ENCODE results near the gene HDAC10.
"Not testable (repeated sequence)": the region's sequence is repeated elsewhere in the genome, so short reads cannot be mapped to it uniquely, and the experiment has no call there.

The HDAC10 gene

GRCh38 chr22:50208939-50209892 lies 41.8 kb downstream of the HDAC10 start:
- no peak overlapping the region for H3K27ac ChIP-seq (ENCODE audit: low read depth, low read length)
- no peak overlapping the region for H3K9ac ChIP-seq (ENCODE audit: low read depth, low read length)
- no peaks in the 10 kb centered on the region for H3K9me3 ChIP-seq (ENCODE audit: control insufficient read depth, insufficient read depth, low read length)
- H3K36me3 ChIP-seq (ENCODE audit: control insufficient read depth, insufficient read depth, low read length): peaks cover 54% of the 10 kb centered on the region
- no peaks in the 10 kb centered on the region for H3K4me1 ChIP-seq (ENCODE audit: control insufficient read depth, insufficient read depth, low read length)
- no peaks in the 10 kb centered on the region for H3K27me3 ChIP-seq (ENCODE audit: control insufficient read depth, insufficient read depth, low read length)
- H3K4me3 ChIP-seq (ENCODE audit: low read depth, low read length): no peak overlapping the region

- Histone ChIP-seq H3K9ac (ENCODE audit: low read depth, low read length) (no peak overlapping the region), H3K36me3 (ENCODE audit: control insufficient read depth, insufficient read depth, low read length) (peaks cover 51% of the 10 kb centered on the region), H3K4me3 (ENCODE audit: low read depth, low read length) (no peak overlapping the region), H3K27me3 (ENCODE audit: control insufficient read depth, insufficient read depth, low read length) (no peaks in the 10 kb centered on the region), H3K9me3 (ENCODE audit: control insufficient read depth, insufficient read depth, low read length) (no peaks in the 10 kb centered on the region), H3K4me1 (ENCODE audit: control insufficient read depth, insufficient read depth, low read length) (no peaks in the 10 kb centered on the region), H3K27ac (ENCODE audit: low read depth, low read length) (no peak overlapping the region)
Measured at GRCh38 chr22:50208430-50208938, 42.6 kb downstream of the HDAC10 start.

- Histone ChIP-seq H3K4me1 (ENCODE audit: control insufficient read depth, insufficient read depth, low read length) (no peaks in the 10 kb centered on the region), H3K27me3 (ENCODE audit: control insufficient read depth, insufficient read depth, low read length) (no peaks in the 10 kb centered on the region), H3K27ac (ENCODE audit: low read depth, low read length) (no peak overlapping the region), H3K36me3 (ENCODE audit: control insufficient read depth, insufficient read depth, low read length) (peaks cover 50% of the 10 kb centered on the region), H3K9ac (ENCODE audit: low read depth, low read length) (no peak overlapping the region), H3K9me3 (ENCODE audit: control insufficient read depth, insufficient read depth, low read length) (no peaks in the 10 kb centered on the region), H3K4me3 (ENCODE audit: low read depth, low read length) (no peak overlapping the region)
Measured at GRCh38 chr22:50207383-50208140, 43.5 kb downstream of the HDAC10 start.

GRCh38 chr22:50206599-50206998 lies 44.5 kb downstream of the HDAC10 start:
- Histone ChIP-seq H3K27ac (ENCODE audit: low read depth, low read length) (no peak overlapping the region), H3K36me3 (ENCODE audit: control insufficient read depth, insufficient read depth, low read length) (peaks cover 42% of the 10 kb centered on the region), H3K27me3 (ENCODE audit: control insufficient read depth, insufficient read depth, low read length) (no peaks in the 10 kb centered on the region), H3K9me3 (ENCODE audit: control insufficient read depth, insufficient read depth, low read length) (no peaks in the 10 kb centered on the region), H3K4me3 (ENCODE audit: low read depth, low read length) (no peak overlapping the region), H3K4me1 (ENCODE audit: control insufficient read depth, insufficient read depth, low read length) (no peaks in the 10 kb centered on the region), H3K9ac (ENCODE audit: low read depth, low read length) (no peak overlapping the region)

GRCh38 chr22:50205781-50206569 lies 45.1 kb downstream of the HDAC10 start:
- Histone ChIP-seq H3K36me3 (ENCODE audit: control insufficient read depth, insufficient read depth, low read length) (peaks cover 38% of the 10 kb centered on the region), H3K27me3 (ENCODE audit: control insufficient read depth, insufficient read depth, low read length) (no peaks in the 10 kb centered on the region), H3K4me1 (ENCODE audit: control insufficient read depth, insufficient read depth, low read length) (no peaks in the 10 kb centered on the region), H3K9me3 (ENCODE audit: control insufficient read depth, insufficient read depth, low read length) (no peaks in the 10 kb centered on the region), H3K9ac (ENCODE audit: low read depth, low read length) (no peak overlapping the region), H3K4me3 (ENCODE audit: low read depth, low read length) (no peak overlapping the region), H3K27ac (ENCODE audit: low read depth, low read length) (no peak overlapping the region)

- not testable (repeated sequence) for H3K9ac ChIP-seq (ENCODE audit: low read depth, low read length); H3K27ac ChIP-seq (ENCODE audit: low read depth, low read length); H3K27me3 ChIP-seq (ENCODE audit: control insufficient read depth, insufficient read depth, low read length); H3K4me3 ChIP-seq (ENCODE audit: low read depth, low read length); H3K9me3 ChIP-seq (ENCODE audit: control insufficient read depth, insufficient read depth, low read length); H3K4me1 ChIP-seq (ENCODE audit: control insufficient read depth, insufficient read depth, low read length)
- peaks cover 28% of the 10 kb centered on the region for H3K36me3 ChIP-seq (ENCODE audit: control insufficient read depth, insufficient read depth, low read length)
Measured at GRCh38 chr22:50204998-50205397, 46.1 kb downstream of the HDAC10 start.

- Histone ChIP-seq H3K4me3 (ENCODE audit: low read depth, low read length) (no peak overlapping the region), H3K4me1 (ENCODE audit: control insufficient read depth, insufficient read depth, low read length) (0 out of 2 replicates have a peak, but pooled peaks cover 4% of the 10 kb centered on the region), H3K9me3 (ENCODE audit: control insufficient read depth, insufficient read depth, low read length) (no peaks in the 10 kb centered on the region), H3K36me3 (ENCODE audit: control insufficient read depth, insufficient read depth, low read length) (peaks cover 27% of the 10 kb centered on the region), H3K27ac (ENCODE audit: low read depth, low read length) (no peak overlapping the region), H3K9ac (ENCODE audit: low read depth, low read length) (no peak overlapping the region), H3K27me3 (ENCODE audit: control insufficient read depth, insufficient read depth, low read length) (no peaks in the 10 kb centered on the region)
Measured at GRCh38 chr22:50204571-50204970, 46.5 kb downstream of the HDAC10 start.

- Histone ChIP-seq H3K36me3 (ENCODE audit: control insufficient read depth, insufficient read depth, low read length) (peaks cover 24% of the 10 kb centered on the region), H3K27me3 (ENCODE audit: control insufficient read depth, insufficient read depth, low read length) (no peaks in the 10 kb centered on the region), H3K9ac (ENCODE audit: low read depth, low read length) (no peak overlapping the region), H3K27ac (ENCODE audit: low read depth, low read length) (no peak overlapping the region), H3K4me1 (ENCODE audit: control insufficient read depth, insufficient read depth, low read length) (0 out of 2 replicates have a peak, but pooled peaks cover 6% of the 10 kb centered on the region), H3K4me3 (ENCODE audit: low read depth, low read length) (no peak overlapping the region), H3K9me3 (ENCODE audit: control insufficient read depth, insufficient read depth, low read length) (no peaks in the 10 kb centered on the region)
Measured at GRCh38 chr22:50203288-50203687, 47.8 kb downstream of the HDAC10 start.

GRCh38 chr22:50202130-50202666 lies 48.9 kb downstream of the HDAC10 start:
- no peaks in the 10 kb centered on the region for H3K27me3 ChIP-seq (ENCODE audit: control insufficient read depth, insufficient read depth, low read length)
- 0 out of 2 replicates have a peak, but pooled peaks cover 6% of the 10 kb centered on the region for H3K4me1 ChIP-seq (ENCODE audit: control insufficient read depth, insufficient read depth, low read length)
- peak overlapping the region; percentile 79 for H3K4me3 ChIP-seq (ENCODE audit: low read depth, low read length)
- H3K9me3 ChIP-seq (ENCODE audit: control insufficient read depth, insufficient read depth, low read length): no peaks in the 10 kb centered on the region
- peaks cover 26% of the 10 kb centered on the region for H3K36me3 ChIP-seq (ENCODE audit: control insufficient read depth, insufficient read depth, low read length)
- no peak overlapping the region for H3K27ac ChIP-seq (ENCODE audit: low read depth, low read length)
- H3K9ac ChIP-seq (ENCODE audit: low read depth, low read length): no peak overlapping the region

Data from HUES48 (cell line).